Medulla oblongata (tissue), 1 donor: ENCODE results near the gene SLTM.
"Not testable (repeated sequence)": the region's sequence is repeated elsewhere in the genome, so short reads cannot be mapped to it uniquely, and the experiment has no call there.

ENCODE experiments used
- DNase-seq: peaks from one replicate; pipeline ENCODE4 v3.0.0-alpha.2; 2015; ENCODE audit errors: extremely low spot score

The SLTM gene

DNA sequence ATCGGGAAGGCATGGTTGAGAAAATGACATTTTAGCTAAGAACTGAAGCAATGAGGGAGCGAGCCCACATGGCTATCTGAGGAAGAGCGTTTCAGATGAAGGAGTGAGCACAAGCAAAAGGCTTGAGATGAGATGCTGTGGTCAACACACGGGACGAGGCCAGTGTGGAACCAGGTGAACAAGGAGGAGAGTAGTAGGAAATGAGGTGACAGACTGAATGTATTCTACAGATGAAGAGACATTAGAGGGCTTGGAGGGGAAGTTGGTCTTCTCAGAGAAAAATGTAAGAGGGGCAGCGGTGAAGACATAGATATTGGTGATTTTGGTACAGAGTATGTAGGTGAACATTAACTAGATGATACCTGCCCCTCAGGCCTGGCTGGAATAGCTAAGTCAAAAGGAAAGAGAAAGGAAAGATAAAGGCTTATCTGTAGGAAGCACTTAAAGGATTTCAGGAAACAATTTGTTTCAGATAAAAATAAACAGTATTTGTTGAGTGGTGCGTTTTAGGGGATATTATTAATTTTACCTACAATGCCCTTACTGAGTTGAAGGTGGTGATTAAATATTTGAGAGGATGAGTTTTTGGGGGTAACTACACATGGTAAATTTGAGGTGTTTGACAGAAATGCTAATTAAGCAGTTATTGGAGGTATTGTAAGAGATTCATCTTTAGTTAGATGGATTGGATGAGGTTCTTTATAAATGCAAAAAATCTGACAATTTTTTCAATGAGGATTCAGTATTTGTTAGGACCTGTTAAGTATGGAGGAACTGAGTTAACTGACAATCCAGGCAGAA lies 57.0 kb downstream of the SLTM start:
- DNase-seq = no peak

- DNase-seq = no peak
These were observed 58.1 kb downstream of the SLTM start for GRCh38 chr15:58875343-58875742.

DNA sequence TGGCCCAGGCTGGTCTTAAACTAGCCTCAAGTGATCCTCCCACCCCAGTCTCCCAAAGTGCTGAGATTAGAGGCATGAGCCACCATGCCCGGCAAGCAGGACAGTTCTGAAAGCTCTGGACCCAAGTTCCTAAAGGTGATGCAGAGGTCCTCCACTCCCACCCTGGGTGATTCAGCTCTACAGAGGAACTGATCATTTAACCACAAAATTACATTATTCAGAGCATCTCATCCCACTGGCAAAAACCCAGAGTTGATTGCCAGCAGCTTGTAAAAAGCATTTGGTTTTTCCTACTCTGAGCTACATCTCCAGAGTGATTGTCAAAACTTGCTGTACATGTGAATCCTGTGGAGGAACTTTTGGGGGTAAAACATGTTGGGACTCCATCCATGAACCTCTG lies 60.2 kb downstream of the SLTM start:
- no peak for DNase-seq

DNA sequence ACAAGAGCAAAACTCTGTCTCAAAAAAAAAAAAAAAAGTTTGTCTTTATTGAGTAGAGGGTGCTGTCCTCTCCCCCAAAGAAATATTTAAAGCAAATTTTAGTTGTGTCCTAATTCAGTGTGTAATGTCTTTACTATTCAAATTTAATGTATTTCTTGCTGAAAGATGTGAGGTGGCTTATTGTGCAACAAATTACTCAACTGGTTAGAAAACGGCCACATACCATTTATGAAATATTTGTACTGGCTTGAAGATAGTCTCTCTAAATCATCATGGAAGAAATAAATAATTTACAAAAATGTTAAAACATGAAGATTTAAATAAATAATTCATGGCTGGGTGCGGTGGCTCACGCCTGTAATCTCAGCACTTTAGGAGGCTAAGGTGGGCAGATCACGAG lies 63.0 kb downstream of the SLTM start:
- DNase-seq = no peak

DNA sequence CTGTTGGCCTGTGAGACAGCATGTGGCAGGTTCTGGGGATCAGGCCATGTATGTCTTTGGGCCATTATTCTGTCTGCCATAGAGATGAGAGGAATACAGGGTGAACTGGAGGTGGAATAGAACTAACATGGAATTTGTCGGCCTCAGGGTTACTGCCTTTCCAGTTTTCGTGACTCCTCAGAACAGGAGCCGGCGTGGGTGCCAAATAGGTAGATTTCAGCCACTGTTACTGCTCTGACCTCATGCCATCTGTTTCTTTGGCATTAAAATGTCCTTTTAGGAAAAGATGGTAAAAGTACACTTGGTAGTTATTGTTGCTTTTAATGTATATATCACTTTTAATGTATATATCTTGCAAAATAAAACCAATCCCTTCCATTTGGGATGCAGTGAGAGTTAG lies 65.6 kb downstream of the SLTM start:
- DNase-seq = no peak

GRCh38 chr15:58865425-58865880 lies 68.0 kb downstream of the SLTM start:
- DNase-seq = no peak

DNA sequence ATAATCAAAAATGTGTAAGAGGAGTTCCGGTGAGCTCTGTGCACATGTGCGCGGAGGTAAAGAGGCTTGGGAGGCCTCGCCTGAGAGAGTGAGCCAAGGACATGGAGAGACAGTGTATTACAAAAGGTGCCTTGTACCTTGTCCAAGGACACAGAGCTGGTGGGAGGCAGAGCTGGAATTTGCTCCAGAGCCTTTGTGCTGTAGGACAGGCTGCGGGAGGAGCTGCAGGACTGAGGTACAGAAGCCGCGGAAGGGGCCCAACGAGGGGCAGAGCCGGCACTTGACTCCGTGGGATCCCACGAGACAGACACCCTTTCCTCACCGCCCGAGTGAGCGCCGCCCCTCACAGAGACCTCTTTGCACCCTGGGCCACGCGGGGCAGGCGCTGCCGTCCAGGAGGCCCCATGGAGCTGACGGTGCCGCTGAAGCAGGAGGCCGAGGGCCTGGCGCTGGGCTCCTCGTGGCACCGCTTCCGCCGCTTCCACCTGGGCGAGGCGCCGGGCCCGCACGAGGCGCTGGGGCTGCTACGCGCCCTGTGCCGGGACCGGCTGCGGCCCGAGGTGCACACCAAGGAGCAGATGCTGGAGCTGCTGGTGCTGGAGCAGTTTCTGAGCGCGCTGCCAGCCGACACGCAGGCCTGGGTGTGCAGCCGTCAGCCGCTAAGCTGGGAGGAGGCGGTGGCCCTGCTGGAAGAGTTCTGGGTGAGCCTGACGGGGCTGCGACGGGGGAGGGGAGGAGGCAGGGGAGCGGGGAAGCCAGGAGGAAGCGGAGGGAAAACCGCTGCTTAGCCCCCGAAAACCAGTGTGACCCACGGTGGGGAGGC lies 68.7 kb downstream of the SLTM start:
- DNase-seq = no peak

- DNase-seq = no peak
These were observed 71.2 kb downstream of the SLTM start for GRCh38 chr15:58862326-58862725.

- not testable (repeated sequence) for DNase-seq
These were observed 76.9 kb downstream of the SLTM start for GRCh38 chr15:58856621-58857020.

- no peak for DNase-seq
These were observed 77.4 kb downstream of the SLTM start for GRCh38 chr15:58856086-58856485.

- DNase-seq = no peak
These were observed 78.9 kb downstream of the SLTM start for GRCh38 chr15:58854593-58854992.

GRCh38 chr15:58852347-58852746 lies 81.1 kb downstream of the SLTM start:
- DNase-seq = no peak

- DNase-seq = not testable (repeated sequence)
These were observed 82.3 kb downstream of the SLTM start for GRCh38 chr15:58851205-58851604.

DNA sequence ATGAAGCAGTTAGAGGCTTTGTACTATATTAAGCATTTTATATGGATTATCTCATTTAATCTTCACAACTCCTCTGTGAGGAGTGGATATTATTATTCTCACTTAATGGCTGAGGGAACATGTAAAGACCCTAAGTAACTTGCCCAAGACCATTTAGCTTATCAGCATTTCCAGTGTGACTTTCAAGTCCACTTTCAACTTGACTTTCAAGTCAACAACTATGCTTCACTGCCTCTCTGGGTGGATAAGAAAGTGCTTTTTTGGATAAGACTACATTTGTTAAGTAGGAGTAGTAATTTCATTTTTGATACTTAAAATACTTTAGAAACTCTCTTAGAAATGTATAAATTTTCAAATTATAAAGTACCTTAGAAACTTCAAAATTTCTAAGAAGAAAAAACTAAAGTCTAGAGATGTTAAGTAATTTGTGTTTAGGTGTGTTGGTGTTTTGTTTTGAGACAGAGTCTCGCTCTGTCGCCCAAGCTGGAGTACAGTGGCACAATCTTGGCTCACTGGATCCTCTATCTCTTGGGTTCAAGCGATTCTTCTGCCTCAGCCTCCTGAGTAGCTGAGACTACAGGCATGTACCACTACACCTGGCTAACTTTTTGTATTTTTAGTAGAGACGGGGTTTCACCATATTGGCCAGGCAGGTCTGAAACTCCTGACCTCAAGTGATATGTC lies 90.6 kb downstream of the SLTM start:
- DNase-seq = no peak

- DNase-seq = no peak
These were observed 93.4 kb downstream of the SLTM start for GRCh38 chr15:58840048-58840447.

GRCh38 chr15:58839485-58839884 lies 94.0 kb downstream of the SLTM start:
- DNase-seq = no peak

GRCh38 chr15:58833681-58834426 lies 99.6 kb downstream of the SLTM start:
- DNase-seq = not testable (repeated sequence)

DNA sequence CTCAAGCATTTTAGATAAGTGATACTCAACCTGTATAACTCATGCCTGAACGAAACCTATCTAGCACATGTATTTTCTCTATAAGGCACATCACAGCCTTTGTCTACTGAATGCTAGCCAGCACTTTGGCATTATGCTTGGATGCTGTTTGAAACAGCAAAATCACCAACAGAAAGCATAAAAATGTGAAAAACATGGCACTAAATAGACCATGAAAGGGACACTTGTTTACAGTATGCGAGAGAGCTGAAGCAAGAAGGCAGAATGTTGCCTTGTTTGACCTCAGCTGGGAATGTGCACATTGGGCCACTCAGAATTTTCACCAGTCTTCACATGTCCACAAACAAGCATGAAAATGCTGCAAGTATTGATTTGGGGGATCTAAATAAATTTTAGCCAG lies 102.9 kb downstream of the SLTM start:
- DNase-seq = peak; percentile 36
